ENCODE data around the gene BRCA2. TPM values are rescaled to one million over a fixed set of nuclear protein-coding genes. Genes with fewer than 3 reads are reported as not detected.

The BRCA2 gene
- total RNA-seq, 2 donors from 2014 or later: 1.8 to 2.8 TPM

DNA sequence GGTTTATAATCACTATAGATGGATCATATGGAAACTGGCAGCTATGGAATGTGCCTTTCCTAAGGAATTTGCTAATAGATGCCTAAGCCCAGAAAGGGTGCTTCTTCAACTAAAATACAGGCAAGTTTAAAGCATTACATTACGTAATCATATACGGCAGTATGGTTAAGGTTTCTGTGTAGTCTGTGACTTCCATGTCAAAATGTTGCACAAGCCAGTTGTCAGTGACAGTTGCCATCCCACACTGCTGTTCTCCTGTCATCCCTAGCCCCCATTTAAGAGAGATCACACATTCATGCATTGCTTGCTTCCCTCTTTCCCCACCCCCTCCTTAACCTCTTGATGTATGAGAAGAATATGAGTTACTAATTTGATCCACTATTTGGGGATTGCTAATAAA lies 47.3 kb downstream of the BRCA2 start:
- DNase-seq (ENCODE audit: low spot score): no peak
- intact Hi-C loops (cut with DNase I): no loop called here

DNA sequence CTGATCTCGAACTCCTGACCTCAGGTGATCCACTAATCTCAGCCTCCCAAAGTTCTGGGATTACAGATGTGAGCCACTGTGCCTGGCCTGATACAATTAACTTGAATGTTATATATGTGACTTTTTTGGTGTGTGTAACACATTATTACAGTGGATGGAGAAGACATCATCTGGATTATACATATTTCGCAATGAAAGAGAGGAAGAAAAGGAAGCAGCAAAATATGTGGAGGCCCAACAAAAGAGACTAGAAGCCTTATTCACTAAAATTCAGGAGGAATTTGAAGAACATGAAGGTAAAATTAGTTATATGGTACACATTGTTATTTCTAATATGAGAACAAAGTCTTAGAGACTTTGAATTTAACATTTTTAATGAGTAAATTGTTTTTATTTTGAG lies 55.5 kb downstream of the BRCA2 start:
- DNase-seq (ENCODE audit: low spot score): no peak
- intact Hi-C loops (cut with DNase I): no loop called here

DNA sequence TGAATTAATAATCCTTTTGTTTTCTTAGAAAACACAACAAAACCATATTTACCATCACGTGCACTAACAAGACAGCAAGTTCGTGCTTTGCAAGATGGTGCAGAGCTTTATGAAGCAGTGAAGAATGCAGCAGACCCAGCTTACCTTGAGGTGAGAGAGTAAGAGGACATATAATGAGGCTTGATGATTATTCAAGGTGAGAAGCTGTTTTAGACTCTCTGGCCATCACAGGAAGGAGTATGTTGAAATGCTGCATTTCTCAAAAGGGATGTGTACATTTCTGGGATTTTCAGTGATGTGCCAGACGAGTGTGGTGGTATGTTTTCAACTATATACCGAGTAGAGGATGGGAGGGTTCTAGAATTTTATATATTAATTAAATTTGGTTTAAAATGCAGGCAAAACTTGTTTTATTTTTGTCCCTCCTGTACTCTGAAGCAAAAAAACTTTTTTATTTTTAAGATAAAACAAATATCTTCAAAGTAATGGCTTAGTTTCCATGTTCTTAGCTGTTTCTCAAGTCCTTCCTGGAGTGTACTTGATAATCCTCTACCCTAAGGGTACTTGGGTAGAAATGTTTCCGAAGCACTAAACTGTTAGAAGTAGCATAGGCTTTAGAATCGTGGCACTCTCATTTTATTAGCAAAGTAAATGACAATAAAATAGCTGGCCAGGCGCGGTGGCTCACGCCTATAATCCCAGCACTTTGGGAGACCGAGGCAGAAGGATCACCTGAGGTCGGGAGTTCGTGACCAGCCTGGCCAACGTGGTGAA lies 61.5 kb downstream of the BRCA2 start:
- intact Hi-C loops (cut with DNase I): no loop called here
- DNase-seq (ENCODE audit: low spot score): no peak

DNA sequence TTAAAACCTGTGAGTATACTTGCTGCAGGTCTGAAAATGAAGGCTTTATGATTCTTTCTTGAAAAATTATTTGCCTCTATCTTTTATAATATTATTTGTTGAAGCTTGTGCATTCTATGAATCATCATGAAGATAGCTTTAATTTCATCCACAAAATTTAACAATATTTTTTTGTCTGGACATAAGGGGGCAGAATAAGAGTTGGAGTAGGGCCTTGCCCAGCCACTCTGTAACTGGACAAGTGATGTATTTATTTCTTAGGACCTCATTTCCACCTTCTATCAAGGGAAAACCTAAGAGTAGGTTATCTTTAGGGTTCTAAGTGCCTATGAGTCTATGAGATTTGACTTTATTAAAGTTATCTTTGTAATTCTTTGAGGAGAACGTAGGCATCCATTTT lies 62.7 kb downstream of the BRCA2 start:
- no peak for DNase-seq (ENCODE audit: low spot score)
- intact Hi-C loops (cut with DNase I): no loop called here

DNA sequence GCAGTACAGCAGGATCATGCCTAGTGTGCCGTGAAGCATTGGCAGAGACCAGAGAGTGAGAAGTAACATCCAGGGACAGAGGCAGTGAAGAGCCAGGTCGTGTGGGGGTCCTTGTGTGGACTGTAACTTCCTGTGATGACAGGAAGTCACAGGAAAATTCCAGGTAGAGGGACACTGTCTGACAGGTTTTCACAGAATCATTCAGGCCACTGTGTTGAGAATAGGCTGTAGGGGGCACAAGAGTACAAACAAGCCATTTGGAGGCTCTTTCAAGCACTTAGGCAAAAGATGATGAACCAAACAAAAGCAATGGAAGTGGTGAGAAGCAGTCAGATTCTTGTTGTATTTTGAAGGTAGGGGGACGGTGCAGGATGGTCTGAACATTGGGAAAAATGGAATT lies 66.2 kb downstream of the BRCA2 start:
- no peak for DNase-seq (ENCODE audit: low spot score)
- intact Hi-C loops (cut with DNase I): loop anchor here in 1 of 2 donors (10.0 kb wide), 1 partner anchor 203 kb away; the partner anchor contains the start of gene PDS5B

DNA sequence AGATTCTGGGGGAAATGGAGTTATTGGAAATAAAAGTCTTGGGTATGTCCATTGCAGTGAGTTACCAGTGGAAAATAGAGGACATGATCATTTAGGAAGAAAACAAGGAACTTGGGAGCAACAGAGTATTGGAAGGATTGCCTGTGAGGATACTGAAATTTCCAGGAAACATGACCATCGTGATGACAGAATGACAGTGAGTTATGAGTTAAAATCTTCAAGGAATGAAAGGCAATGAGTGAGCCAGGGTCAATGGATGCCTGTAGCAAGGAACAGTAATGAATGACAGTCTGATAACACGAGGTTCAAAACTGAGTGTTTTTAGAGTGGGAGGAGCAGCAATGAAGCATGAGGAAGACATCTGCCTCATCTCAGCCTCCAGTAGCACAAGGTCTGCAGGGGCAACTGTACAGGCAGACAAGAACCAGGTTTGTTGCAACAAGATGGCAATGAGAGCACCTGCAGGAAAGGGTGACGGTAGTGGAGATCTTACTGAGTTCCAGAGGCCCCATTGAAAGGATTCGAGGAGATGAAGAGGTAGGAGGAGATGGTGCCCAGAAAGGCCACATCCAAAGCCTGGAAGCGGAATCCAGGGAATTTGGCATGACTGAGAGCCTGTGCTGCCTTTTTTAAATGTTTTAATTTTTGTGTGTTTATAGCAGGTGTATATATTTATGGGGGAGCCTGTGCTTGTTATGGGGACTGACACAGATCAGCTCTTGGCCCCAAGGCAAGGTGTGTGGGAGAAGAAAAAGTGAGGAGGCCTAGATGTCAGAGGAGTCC lies 68.7 kb downstream of the BRCA2 start:
- intact Hi-C loops (cut with DNase I): loop anchor here in 1 of 2 donors (10.0 kb wide), 1 partner anchor 201 kb away; the partner anchor contains the start of gene PDS5B
- no peak for DNase-seq (ENCODE audit: low spot score)

DNA sequence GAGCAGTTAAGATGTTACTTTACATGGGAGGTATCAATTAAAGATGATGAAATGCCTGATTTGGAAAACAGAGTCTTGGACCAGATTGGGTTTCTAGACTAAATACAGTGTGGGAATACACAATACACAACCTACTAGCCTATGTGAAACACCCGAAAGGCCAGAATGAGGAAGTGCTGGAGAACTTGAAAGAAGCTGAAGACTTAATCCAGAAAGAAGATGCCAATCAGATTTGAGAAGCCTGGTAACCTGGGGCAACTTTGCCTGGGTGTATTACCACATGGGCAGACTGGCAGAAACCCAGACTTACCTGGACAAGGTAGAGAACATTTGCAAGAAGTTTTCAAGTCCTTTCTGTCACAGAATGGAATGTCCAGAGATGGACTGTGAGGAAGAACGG lies 69.4 kb downstream of the BRCA2 start:
- DNase-seq (ENCODE audit: low spot score): no peak
- intact Hi-C loops (cut with DNase I): loop anchor here in 1 of 2 donors (10.0 kb wide), 1 partner anchor 200 kb away; the partner anchor contains the start of gene PDS5B

DNA sequence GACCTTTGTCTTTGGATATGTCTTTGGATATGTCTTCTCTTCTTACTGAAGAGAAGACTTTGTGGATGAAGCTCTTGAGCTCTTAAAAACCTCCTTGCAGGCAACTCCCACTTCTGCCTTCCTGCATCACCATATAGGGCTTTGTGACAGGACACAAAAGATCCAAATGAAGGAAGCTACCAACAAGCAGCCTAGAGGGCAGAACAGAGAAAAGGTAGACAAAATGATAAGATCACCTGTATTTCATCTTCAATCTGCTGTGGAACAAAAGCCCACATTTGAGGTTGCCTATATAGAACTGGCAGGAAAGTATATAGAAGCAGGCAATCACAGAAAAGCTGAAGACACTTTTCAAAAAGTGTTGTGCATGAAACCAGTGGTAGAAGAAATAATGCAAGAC lies 70.1 kb downstream of the BRCA2 start:
- no peak for DNase-seq (ENCODE audit: low spot score)
- intact Hi-C loops (cut with DNase I): loop anchor here in 1 of 2 donors (10.0 kb wide), 1 partner anchor 199 kb away; the partner anchor contains the start of gene PDS5B

DNA sequence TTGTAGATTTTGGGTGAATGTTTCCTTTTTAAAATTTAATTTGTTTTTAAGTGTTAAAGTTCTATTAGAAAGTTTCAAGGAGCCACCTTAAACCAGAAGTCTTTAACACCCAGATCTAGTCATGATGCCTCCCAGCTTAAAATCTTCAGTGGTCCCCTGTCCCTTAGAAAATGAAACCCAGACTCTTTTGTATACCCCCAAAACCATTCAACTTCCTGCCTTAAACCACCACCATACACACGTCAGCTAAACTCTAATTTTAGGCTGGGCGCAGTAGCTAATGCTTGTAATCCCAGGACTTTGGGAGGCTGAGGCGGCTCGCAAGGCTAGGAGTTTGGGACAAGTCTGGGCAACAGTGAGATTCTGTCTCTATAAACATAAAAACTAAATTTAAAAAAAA lies 74.7 kb downstream of the BRCA2 start:
- intact Hi-C loops (cut with DNase I): no loop called here

DNA sequence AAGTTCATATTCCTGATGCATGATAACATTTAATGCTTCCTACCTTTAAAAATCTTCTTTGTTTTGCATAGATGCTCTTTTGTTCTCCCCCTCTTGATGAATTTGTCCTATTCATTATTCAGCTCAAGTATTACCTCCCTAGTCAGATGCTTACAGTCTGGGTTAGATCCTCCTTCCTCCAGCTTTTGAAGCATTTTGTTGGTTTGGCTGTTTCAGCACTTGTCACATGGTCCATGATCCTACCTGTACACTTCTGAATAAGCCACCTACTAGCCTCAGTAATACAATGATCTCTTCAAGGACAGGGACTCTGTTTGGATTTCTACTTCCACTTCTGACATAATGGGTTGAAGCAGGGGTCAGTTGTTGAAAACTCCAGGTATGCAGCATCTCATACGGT lies 75.2 kb downstream of the BRCA2 start:
- no peak for DNase-seq (ENCODE audit: low spot score)
- intact Hi-C loops (cut with DNase I): no loop called here

More for the DNA sequence above, 74.7 kb downstream of the BRCA2 start:
- DNase-seq (ENCODE audit: low spot score): no peak

DNA sequence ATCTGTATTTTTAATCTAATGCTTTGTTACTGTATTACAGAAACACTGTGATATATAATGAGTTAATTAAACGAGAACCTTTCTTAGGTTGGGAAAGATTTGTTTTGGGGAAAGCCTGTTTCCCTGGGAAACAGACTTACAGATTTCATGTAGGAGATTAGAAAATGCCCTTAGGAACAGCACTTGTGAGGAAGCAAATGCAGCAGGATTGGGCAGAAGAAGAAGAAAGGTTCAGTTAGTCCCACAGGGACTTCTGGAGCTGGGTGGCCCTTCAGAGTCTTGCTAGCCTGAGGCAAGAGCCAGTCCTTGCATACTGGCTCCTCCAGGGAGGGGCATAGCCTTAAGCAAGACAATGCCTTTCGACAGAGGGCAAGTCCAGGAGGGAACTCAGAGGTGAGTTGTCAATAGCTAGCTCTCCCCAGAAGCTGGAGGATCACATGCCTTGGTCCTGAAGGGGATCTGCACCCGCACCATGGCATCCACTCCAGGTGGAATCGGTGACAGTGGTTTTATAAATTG lies 75.9 kb downstream of the BRCA2 start:
- no peak for DNase-seq (ENCODE audit: low spot score)
- intact Hi-C loops (cut with DNase I): no loop called here

DNA sequence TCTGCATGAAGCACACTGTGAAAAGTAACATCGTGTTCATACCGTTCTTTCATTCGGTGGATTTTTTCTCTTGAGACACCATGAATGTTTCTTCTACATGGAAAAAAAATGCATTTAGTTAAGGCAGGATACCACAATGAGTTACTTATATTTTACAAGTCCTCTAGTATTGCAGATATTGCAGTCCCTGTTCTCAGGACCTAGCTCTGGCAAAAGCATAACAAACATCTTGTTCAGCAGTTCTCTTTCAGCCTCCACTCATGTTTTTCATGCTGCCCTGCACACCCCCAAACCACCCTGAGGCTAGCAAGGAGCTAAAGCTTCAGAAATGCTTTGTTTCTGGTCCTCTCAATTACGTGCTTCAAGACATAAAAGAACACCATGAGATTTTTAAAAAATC lies 87.8 kb downstream of the BRCA2 start:
- intact Hi-C loops (cut with DNase I): no loop called here
- no peak for DNase-seq (ENCODE audit: low spot score)

DNA sequence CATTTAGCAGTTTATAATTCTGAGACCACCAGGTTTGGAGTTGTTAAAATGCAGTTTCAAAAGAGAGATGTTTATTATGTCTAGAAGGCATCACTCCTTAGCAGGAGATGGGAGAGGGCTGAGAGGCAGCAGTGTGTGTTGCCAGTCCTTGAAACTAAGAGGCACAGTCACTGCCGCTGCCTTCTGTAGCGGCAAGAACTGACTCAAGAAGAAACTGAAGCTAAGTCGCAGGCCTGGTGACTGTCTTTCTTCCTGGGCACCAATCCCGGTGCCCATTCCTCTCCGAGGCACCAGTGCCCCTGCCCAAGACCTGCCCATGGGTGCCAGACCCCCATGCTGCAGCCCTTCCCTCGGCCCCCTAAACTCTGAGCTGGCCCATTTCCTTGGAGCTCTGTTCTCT lies 92.5 kb downstream of the BRCA2 start:
- DNase-seq (ENCODE audit: low spot score): no peak
- intact Hi-C loops (cut with DNase I): no loop called here

DNA sequence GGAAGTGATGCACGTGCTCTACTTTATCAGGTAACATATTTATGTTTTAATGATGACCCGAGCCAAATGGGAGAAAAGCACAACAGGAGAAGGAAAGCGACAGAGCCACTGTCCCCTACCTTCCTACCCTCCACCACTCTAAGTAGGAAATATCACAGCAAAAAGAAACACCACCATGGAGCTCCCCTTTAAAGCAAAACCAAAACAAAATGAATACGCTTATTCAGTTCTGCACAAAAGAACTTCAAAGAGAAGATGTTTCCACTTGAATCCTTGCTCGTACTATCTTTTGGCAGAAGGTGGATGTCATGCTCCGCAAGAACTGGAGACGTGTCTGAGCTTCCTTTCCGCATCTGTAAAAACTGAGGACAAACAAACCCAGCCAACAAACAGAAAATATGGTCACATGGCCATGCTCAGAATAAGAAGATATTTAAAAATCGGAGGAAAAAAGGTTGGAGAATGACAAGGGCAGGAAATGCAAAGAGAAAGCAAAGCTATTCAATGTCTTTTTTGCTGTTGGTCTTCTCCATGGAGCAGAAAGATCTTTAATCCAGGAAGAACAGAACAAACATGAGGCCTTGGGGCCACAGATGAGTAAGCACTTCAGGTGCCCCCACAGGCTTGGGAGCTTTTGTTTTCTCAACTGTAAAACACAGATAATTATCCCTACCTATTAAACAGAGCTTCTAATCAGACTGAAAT lies 93.1 kb downstream of the BRCA2 start:
- intact Hi-C loops (cut with DNase I): no loop called here

DNA sequence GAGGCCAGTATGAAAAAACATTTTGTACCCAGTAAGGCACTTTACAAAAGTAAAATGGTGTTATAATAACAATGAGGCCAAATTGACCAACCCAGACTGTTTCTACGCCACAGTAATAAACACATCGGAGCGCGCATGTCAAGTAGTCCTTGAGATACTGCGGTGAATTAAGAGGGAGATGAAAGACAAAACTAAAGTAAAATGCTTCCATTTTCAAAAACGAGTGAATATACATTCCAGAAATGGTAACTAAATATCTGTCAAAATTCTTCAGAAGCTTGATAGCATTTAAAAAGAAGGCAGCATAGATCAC lies 93.6 kb downstream of the BRCA2 start:
- intact Hi-C loops (cut with DNase I): no loop called here
- no peak for DNase-seq (ENCODE audit: low spot score)

More for the DNA sequence above, 93.1 kb downstream of the BRCA2 start:
- no peak for DNase-seq (ENCODE audit: low spot score)

DNA sequence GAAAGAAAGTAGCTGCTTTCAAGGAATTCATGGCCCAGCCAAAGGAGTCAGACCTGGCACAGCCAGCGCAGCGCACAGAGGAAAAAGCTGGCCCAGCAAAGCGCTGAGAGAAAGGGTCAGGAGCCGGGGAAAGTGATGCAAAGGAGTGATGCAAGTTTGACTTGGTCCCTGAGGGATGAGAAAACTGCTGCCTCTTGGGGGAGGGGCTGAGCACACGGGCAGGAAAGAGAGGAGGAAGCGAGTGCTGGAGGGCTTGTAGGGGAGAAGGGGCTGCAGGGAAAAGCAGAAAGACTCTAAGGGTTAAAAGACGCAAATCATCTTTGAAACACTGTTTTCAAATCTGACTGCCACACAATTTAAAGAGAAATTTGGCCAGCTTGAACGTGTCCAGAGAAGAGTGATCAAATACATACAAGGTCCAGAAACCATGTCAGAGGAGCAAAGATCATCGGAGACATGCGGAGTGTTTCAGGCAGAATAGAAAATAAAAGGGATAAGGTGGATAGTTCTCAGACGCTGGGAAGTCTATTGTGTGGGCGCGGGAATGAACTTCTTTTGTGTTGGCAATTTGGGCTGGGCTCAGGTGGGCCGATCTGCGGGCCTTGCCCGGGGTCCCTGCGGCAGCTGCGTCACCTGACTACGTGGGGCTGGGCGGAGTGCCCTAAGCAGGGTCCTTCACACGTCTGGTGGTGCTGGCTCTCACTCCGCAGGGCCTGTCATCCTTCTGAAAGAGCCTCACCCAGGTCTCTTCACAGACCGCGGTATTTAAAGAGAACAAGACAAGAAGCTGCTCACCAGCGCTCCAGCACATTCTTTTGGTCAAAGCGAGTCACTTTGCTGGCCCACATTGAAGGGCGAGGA lies 94.5 kb downstream of the BRCA2 start:
- intact Hi-C loops (cut with DNase I): no loop called here
- peak; percentile 88 for DNase-seq (ENCODE audit: low spot score)

DNA sequence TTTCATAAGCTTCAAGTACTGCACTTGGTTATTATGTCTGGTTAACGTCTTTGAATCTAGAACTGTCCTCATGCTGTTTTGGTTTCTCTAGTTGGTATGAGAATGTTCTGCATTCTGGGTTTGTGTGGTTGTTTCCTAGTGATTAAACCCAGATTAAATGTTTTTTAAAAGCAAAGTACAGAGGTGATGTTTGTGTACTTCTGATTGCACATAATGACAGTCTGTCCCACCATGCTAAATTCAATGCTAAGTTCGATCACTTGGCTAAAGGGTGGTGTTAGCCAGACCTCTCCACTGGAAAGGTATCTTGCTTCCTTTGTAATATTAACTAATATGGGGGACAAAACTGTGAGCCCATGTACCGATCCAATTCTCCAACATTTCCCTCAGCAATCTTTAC lies 98.0 kb downstream of the BRCA2 start:
- intact Hi-C loops (cut with DNase I): no loop called here
- DNase-seq (ENCODE audit: low spot score): no peak

DNA sequence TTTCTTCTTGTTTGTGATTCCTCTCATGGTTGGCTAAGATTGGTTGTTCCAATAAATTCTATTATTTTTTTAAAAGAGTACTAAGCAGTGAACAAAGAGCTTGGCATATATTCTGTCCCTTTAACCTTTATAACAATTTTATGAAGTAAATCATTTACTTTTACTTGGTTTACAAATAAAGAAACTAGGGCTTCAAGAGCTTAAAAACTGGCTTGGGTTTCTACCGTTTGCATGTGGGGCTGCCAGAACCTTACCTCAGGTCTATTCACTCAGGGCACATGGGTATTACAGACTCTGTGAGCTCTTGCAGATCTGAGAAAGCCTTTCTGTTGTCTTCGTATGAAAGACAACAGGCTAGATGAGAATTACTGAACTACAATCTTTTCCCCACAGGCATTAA lies 99.3 kb downstream of the BRCA2 start:
- intact Hi-C loops (cut with DNase I): no loop called here
- DNase-seq (ENCODE audit: low spot score): no peak

DNA sequence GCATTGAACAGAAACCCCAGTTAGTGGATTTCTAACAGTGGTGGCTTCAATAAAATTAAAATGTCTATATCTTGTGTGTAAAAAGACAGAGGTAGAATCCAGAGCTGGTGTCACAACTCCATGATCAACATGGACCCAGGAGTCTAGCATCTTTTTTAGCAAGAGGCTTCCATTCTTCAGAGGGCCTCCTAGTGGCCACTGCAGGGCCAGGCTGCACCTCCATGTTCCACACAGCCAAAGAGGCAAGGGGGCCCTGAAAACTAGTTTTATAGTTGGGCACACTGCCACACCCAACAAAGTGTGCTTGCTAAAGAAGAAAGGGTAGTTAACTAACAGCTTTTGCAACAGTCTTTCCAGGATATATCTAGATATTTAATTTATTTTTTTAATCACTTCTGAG lies 99.7 kb downstream of the BRCA2 start:
- intact Hi-C loops (cut with DNase I): no loop called here
- DNase-seq (ENCODE audit: low spot score): no peak

Data from posterior vena cava (tissue), 2 donors.